ENCODE measurements around the gene CLDN7. TPM values are rescaled to one million over a fixed set of nuclear protein-coding genes. Genes with fewer than 3 reads are reported as not detected.

CLDN7 gene
- total RNA-seq, 1 experiment from 2014 or later: 286 TPM

GRCh38 chr17:7234083-7234951 lies 28.0 kb downstream of the CLDN7 start, which contains the start of gene DVL2:
Gene DVL2 (minus strand): TSS chr17:7234517. CDS start chr17:7234262, 255 bp downstream.
- H3K36me3 ChIP-seq (ENCODE audit: control insufficient read depth in 1 of 2, insufficient read depth in 2 of 2, low read length in 2 of 2): peaks cover 29 to 33% of the 10 kb centered on the region in 2 experiments
- no peaks in the 10 kb centered on the region for H3K9me2 ChIP-seq (ENCODE audit: insufficient read depth)
- intact Hi-C loops (cut with micrococcal nuclease): no loop called here
- peaks cover 4% of the 10 kb centered on the region; the same call in 1 of the 2 replicates for H4K20me1 ChIP-seq (ENCODE audit: insufficient read depth)
- peak within 1 kb of the TSS; percentile 83 for H3K4me2 ChIP-seq (ENCODE audit: low read length)
- peaks cover 27 to 62% of the 10 kb centered on the region in 2 experiments; a peak in 3 of 4 replicates for H3K4me1 ChIP-seq (ENCODE audit: control insufficient read depth in 1 of 2, insufficient read depth in 2 of 2, low read length in 2 of 2)
- TSS peak; percentile 46 for BruUV-seq (replicated peaks)
- H3K27ac ChIP-seq (ENCODE audit: low read depth, low read length): peak within 1 kb of the TSS; percentile 87
- DNase-seq (ENCODE audit: low read depth, low spot score) (peak; percentile 88), ATAC-seq (peak; percentile 56)
- peaks cover 89% of the 10 kb centered on the region for H3K79me2 ChIP-seq (ENCODE audit: insufficient read depth, low read length)
- POLR2A ChIA-PET: interaction anchor here (0.7 to 1.7 kb wide), 5 partner anchors 8 to 189 kb away, joined by 3 to 11 read pairs (median 3); partner anchors contain the start of genes ACADVL, CTDNEP1, DLG4 and GABARAP
- CTCF ChIA-PET: no interaction called here
- H3K27me3 ChIP-seq (ENCODE audit: insufficient read depth, low read length): no peaks in the 10 kb centered on the region
- H3K4me3 ChIP-seq (replicated peaks in 1 of 2; ENCODE audit: low read depth in 1 of 2, low read length in 2 of 2): peak within 1 kb of the TSS; percentile 76 to 77
- no peaks in the 10 kb centered on the region for H3K9me3 ChIP-seq (ENCODE audit: control insufficient read depth in 1 of 2, insufficient read depth in 1 of 2, low read depth in 1 of 2, low read length in 2 of 2)
- RAD21 ChIA-PET (ENCODE audit: low non-redundant PET in 1 of 2, low total read pairs in 2 of 2, uncharacterized antibody in 2 of 2, unreplicated experiment in 2 of 2): no interaction called here
- no peak within 1 kb of the TSS for H2AFZ ChIP-seq (ENCODE audit: low read depth, low read length, poor library complexity, severe bottlenecking)
- peak within 1 kb of the TSS; percentile 93 for H3K9ac ChIP-seq (ENCODE audit: low read length)
- TF ChIP-seq JUND (IDR thresholded peaks at IDR 0.05): peak; percentile 73
- peak; percentile 58 for TF ChIP-seq YY1 (IDR thresholded peaks at IDR 0.05; ENCODE audit: extremely low read depth, insufficient replicate concordance, low read depth, low read length)
- no peak for TF ChIP-seq CBX3 (IDR thresholded peaks at IDR 0.05; ENCODE audit: low read depth)
- no peak for TF ChIP-seq SRF (IDR thresholded peaks at IDR 0.05; ENCODE audit: low read depth)
- peak; percentile 74 for TF ChIP-seq SP1 (IDR thresholded peaks at IDR 0.05; ENCODE audit: low read depth)
- TF ChIP-seq EZH2phosphoT487 (IDR thresholded peaks at IDR 0.05; ENCODE audit: borderline replicate concordance): no peak
- TF ChIP-seq REST (IDR thresholded peaks at IDR 0.05; ENCODE audit: low read depth): no peak
- no peak for TF ChIP-seq ZNF274 (IDR thresholded peaks at IDR 0.05; ENCODE audit: low read depth, low read length)
- peak; percentile 94 for TF ChIP-seq POLR2AphosphoS5 (IDR thresholded peaks at IDR 0.05; ENCODE audit: low read depth, low read length)
- TF ChIP-seq MAX (IDR thresholded peaks at IDR 0.05): peak; percentile 93
- peak; percentile 69 for TF ChIP-seq POLR2A (IDR thresholded peaks at IDR 0.05; ENCODE audit: borderline replicate concordance, extremely low read depth, insufficient read depth, insufficient read length)
- TF ChIP-seq FOSL1 (IDR thresholded peaks at IDR 0.05; ENCODE audit: low read depth): no peak
- TF ChIP-seq EZH2 (IDR thresholded peaks at IDR 0.05): no peak
- TF ChIP-seq SIN3A (IDR thresholded peaks at IDR 0.05; ENCODE audit: low read depth): peak; percentile 97
- TF ChIP-seq ZBTB33 (IDR thresholded peaks at IDR 0.05; ENCODE audit: extremely low read depth, insufficient replicate concordance, low read length): peak; percentile 62
- TF ChIP-seq CTCF (IDR thresholded peaks at IDR 0.05 in 2 of 3, conservative IDR thresholded peaks at IDR 0.05 in 1 of 3; ENCODE audit: borderline replicate concordance in 1 of 3, insufficient read depth in 1 of 3, low read depth in 2 of 3, low read length in 2 of 3): no peak
- no peak for TF ChIP-seq CEBPB (IDR thresholded peaks at IDR 0.05; ENCODE audit: low read depth)
- no peak for TF ChIP-seq ELF1 (IDR thresholded peaks at IDR 0.05; ENCODE audit: borderline replicate concordance, low read depth)
- no peak for TF ChIP-seq ATF3 (IDR thresholded peaks at IDR 0.05)

Data from HCT116 (cell line).